ENCODE results near the gene GPR155. TPM values are rescaled to one million over a fixed set of nuclear protein-coding genes. Genes with fewer than 3 reads are reported as not detected.

GPR155 gene
- total and polyA plus RNA-seq, 2 donors (not counting 1 experiment from before 2014, with no cell fraction given) = 4.2 to 17.6 TPM

- CTCF ChIA-PET = no interaction called here
Observed at GRCh38 chr2:174439323-174439722, 47.5 kb downstream of the GPR155 start.

DNA sequence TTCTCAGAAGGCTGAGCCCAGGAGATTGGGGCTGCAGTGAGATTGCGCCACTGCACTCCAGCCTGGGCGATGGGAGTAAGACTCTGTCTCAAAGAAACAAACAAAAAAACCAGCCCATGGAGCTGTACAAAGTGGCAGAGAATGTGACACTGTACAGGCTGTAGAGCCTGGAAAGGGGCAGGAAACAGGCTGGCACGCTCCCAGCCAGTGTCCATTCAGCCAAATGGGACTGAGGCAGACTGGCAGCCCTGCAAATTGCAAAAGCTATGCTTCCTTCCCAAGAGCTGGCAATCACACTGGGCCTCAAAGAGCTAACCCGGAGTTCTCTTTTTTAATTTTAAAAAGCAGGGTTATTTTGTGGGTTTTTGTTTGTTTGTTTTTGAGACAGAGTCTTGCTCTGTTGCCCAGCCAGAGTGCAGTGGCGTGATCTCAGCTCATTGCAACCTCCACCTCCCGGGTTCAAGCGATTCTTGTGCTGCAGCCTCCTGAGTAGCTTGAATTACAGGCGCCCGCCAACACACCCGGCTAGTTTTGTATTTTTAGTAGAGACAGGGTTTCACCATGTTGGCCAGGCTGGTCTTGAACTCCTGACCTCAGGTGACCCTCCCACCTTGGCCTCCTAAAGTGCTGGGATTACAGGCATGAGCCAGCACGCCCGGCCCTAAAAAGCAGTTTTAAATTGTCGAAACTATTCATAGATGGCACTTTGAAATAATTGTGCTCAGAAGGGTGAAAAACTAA lies 48.5 kb downstream of the GPR155 start:
- CTCF ChIA-PET = interaction anchor here (0.8 kb wide), 1 partner anchor 9 kb away, joined by 3 read pairs; no protein-coding TSS in a partner anchor
- Histone ChIP-seq H3K9ac (ENCODE audit: low read length) (no peak overlapping the region), H3K4me3 (ENCODE audit: control extremely low read depth in 1 of 5, extremely low read depth in 1 of 5, insufficient read depth in 1 of 5, low read depth in 2 of 5, low read length in 4 of 5) (no peak overlapping the region), H4K20me1 (ENCODE audit: control insufficient read depth, insufficient read depth, low read length, poor library complexity, severe bottlenecking) (no peaks in the 10 kb centered on the region), H3K4me1 (ENCODE audit: control insufficient read depth in 2 of 2, insufficient read depth in 2 of 2, low read length in 2 of 2) (no peaks in the 10 kb centered on the region), H2AFZ (ENCODE audit: insufficient read depth, low read depth, low read length, poor library complexity, severe bottlenecking) (no peak overlapping the region), H3K27ac (ENCODE audit: low read length in 2 of 2) (no peak overlapping the region), H3K4me2 (replicated peaks; ENCODE audit: low read depth, low read length, poor library complexity, severe bottlenecking) (no peak overlapping the region), H3K36me3 (replicated peaks in 1 of 2; ENCODE audit: control extremely low read depth in 1 of 2, control insufficient read depth in 1 of 2, extremely low read depth in 1 of 2, insufficient read depth in 2 of 2, low read length in 1 of 2) (peaks cover 0 to 6% of the 10 kb centered on the region in 2 experiments), H3K9me3 (ENCODE audit: control extremely low read depth in 1 of 3, control insufficient read depth in 2 of 3, insufficient read depth in 1 of 3, low read length in 2 of 3) (no peaks in the 10 kb centered on the region), H3K79me2 (ENCODE audit: control insufficient read depth, insufficient read depth, low read length) (no peaks in the 10 kb centered on the region), H3K27me3 (replicated peaks in 1 of 4; ENCODE audit: control extremely low read depth in 1 of 4, control insufficient read depth in 3 of 4, insufficient read depth in 4 of 4, low read length in 3 of 4) (no peaks in the 10 kb centered on the region)
- no peak overlapping the region for H3K4me3 Mint-ChIP-seq
- no peaks in the 10 kb centered on the region for H3K9me3 Mint-ChIP-seq (ENCODE audit: insufficient read depth)
- POLR2A ChIA-PET = no interaction called here
- intact Hi-C loops (cut with micrococcal nuclease) = no loop called here
- no peak overlapping the region for H3K27ac Mint-ChIP-seq
- H3K27me3 Mint-ChIP-seq = no peaks in the 10 kb centered on the region
- TF ChIP-seq, protein P1, sequence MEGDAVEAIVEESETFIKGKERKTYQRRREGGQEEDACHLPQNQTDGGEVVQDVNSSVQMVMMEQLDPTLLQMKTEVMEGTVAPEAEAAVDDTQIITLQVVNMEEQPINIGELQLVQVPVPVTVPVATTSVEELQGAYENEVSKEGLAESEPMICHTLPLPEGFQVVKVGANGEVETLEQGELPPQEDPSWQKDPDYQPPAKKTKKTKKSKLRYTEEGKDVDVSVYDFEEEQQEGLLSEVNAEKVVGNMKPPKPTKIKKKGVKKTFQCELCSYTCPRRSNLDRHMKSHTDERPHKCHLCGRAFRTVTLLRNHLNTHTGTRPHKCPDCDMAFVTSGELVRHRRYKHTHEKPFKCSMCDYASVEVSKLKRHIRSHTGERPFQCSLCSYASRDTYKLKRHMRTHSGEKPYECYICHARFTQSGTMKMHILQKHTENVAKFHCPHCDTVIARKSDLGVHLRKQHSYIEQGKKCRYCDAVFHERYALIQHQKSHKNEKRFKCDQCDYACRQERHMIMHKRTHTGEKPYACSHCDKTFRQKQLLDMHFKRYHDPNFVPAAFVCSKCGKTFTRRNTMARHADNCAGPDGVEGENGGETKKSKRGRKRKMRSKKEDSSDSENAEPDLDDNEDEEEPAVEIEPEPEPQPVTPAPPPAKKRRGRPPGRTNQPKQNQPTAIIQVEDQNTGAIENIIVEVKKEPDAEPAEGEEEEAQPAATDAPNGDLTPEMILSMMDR (IDR thresholded peaks at IDR 0.05) = no peak
- TF ChIP-seq EZH2 (IDR thresholded peaks at IDR 0.05; ENCODE audit: borderline replicate concordance, insufficient read depth, low read depth, low read length, poor library complexity, severe bottlenecking) = no peak
- DNase-seq (no peak), ATAC-seq (ENCODE audit: low read depth) (no peak)
- WGBS (ENCODE audit: insufficient coverage) = 93% methylated on average over 2 of the region's 13 CpGs
- no peaks in the 10 kb centered on the region for H3K4me1 Mint-ChIP-seq

More at GRCh38 chr2:174439323-174439722, 47.5 kb downstream of the GPR155 start:
- Histone ChIP-seq H3K36me3 (replicated peaks in 1 of 2; ENCODE audit: control extremely low read depth in 1 of 2, control insufficient read depth in 1 of 2, extremely low read depth in 1 of 2, insufficient read depth in 2 of 2, low read length in 1 of 2) (peaks cover 0 to 6% of the 10 kb centered on the region in 2 experiments), H3K4me2 (replicated peaks; ENCODE audit: low read depth, low read length, poor library complexity, severe bottlenecking) (no peak overlapping the region), H3K79me2 (ENCODE audit: control insufficient read depth, insufficient read depth, low read length) (no peaks in the 10 kb centered on the region), H3K4me3 (ENCODE audit: control extremely low read depth in 1 of 5, extremely low read depth in 1 of 5, insufficient read depth in 1 of 5, low read depth in 2 of 5, low read length in 4 of 5) (no peak overlapping the region), H3K27me3 (replicated peaks in 1 of 4; ENCODE audit: control extremely low read depth in 1 of 4, control insufficient read depth in 3 of 4, insufficient read depth in 4 of 4, low read length in 3 of 4) (no peaks in the 10 kb centered on the region), H2AFZ (ENCODE audit: insufficient read depth, low read depth, low read length, poor library complexity, severe bottlenecking) (no peak overlapping the region), H3K9ac (ENCODE audit: low read length) (no peak overlapping the region), H3K4me1 (ENCODE audit: control insufficient read depth in 2 of 2, insufficient read depth in 2 of 2, low read length in 2 of 2) (no peaks in the 10 kb centered on the region), H4K20me1 (ENCODE audit: control insufficient read depth, insufficient read depth, low read length, poor library complexity, severe bottlenecking) (no peaks in the 10 kb centered on the region), H3K27ac (ENCODE audit: low read length in 2 of 2) (no peak overlapping the region), H3K9me3 (ENCODE audit: control extremely low read depth in 1 of 3, control insufficient read depth in 2 of 3, insufficient read depth in 1 of 3, low read length in 2 of 3) (no peaks in the 10 kb centered on the region)
- H3K27me3 Mint-ChIP-seq = no peaks in the 10 kb centered on the region
- no peak for ATAC-seq (ENCODE audit: low read depth)
- no peak overlapping the region for H3K4me3 Mint-ChIP-seq
- intact Hi-C loops (cut with micrococcal nuclease) = no loop called here
- H3K27ac Mint-ChIP-seq = no peak overlapping the region
- no peaks in the 10 kb centered on the region for H3K9me3 Mint-ChIP-seq (ENCODE audit: insufficient read depth)
- TF ChIP-seq, protein P1 (IDR thresholded peaks at IDR 0.05) = no peak
- TF ChIP-seq EZH2 (IDR thresholded peaks at IDR 0.05; ENCODE audit: borderline replicate concordance, insufficient read depth, low read depth, low read length, poor library complexity, severe bottlenecking) = no peak
- POLR2A ChIA-PET = no interaction called here
- WGBS (ENCODE audit: insufficient coverage) = no CpG with 5 or more reads among the region's 2 CpGs
- no peak for DNase-seq
- no peaks in the 10 kb centered on the region for H3K4me1 Mint-ChIP-seq

Measured in B cell (primary cell).